DOHH2 (cell line): ENCODE results near the gene HOXD10.

Experiments
- H3F3A ChIP-seq: fragments of 200-600 bp; sonication (generic), shearing (Covaris generic); 2 replicates; pipeline ENCODE4 v1.6.0; 2016; ENCODE audit warnings: antibody characterized with exemption, mild to moderate bottlenecking; ENCODE audit not compliant: control insufficient read depth, insufficient read depth
- H3K27ac ChIP-seq: fragments of 200-600 bp; sonication (generic); 2 replicates; pipeline ENCODE4 v1.5.1; 2014; ENCODE audit warnings: low read depth, mild to moderate bottlenecking, low read length, moderate library complexity
- H3K27me3 ChIP-seq: fragments of 200-600 bp; sonication (generic); 2 replicates; pipeline ENCODE4 v1.6.1; 2014; ENCODE audit warnings: mild to moderate bottlenecking, low read length, mixed read lengths; ENCODE audit not compliant: control insufficient read depth
- H3K36me3 ChIP-seq: fragments of 200-600 bp; sonication (generic); 2 replicates; pipeline ENCODE4 v1.6.1; 2014; ENCODE audit warnings: mild to moderate bottlenecking, low read length, moderate library complexity, mixed read lengths; ENCODE audit not compliant: control insufficient read depth
- H3K4me1 ChIP-seq: fragments of 200-600 bp; sonication (generic); 2 replicates; pipeline ENCODE4 v1.6.1; 2014; ENCODE audit warnings: mild to moderate bottlenecking, low read length, mixed read lengths; ENCODE audit not compliant: control insufficient read depth
- H3K4me2 ChIP-seq: fragments of 200-600 bp; sonication (generic); 2 replicates; pipeline ENCODE4 v1.6.0; 2014; ENCODE audit warnings: mild to moderate bottlenecking, low read length, moderate library complexity
- H3K4me3 ChIP-seq: fragments of 200-600 bp; sonication (generic); 2 replicates; pipeline ENCODE4 v1.5.1; 2014; ENCODE audit warnings: mild to moderate bottlenecking, low read length, mixed read lengths
- H3K79me2 ChIP-seq: fragments of 200-600 bp; sonication (generic); 2 replicates; pipeline ENCODE4 v1.6.1; 2014; ENCODE audit warnings: mild to moderate bottlenecking, low read length, mixed read lengths; ENCODE audit not compliant: control insufficient read depth
- H3K9me2 ChIP-seq: fragments of 200-600 bp; sonication (generic); replicated peaks from 2 replicates; pipeline ENCODE4 v1.6.1; 2014; ENCODE audit warnings: mild to moderate bottlenecking, low read length, mixed read lengths; ENCODE audit not compliant: control insufficient read depth
- H3K9me3 ChIP-seq: fragments of 200-600 bp; sonication (generic); 2 replicates; pipeline ENCODE4 v1.6.1; 2014; ENCODE audit warnings: antibody characterized with exemption, low read length, mixed read lengths; ENCODE audit not compliant: control insufficient read depth, insufficient read depth
- H4K20me1 ChIP-seq: fragments of 200-600 bp; sonication (generic); 2 replicates; pipeline ENCODE4 v1.6.0; 2014; ENCODE audit warnings: low read depth, mild to moderate bottlenecking, antibody characterized with exemption, low read length, moderate library complexity; ENCODE audit not compliant: control insufficient read depth, insufficient read depth
- EZH2phosphoT487 ChIP-seq: fragments of 200-600 bp; sonication (generic); IDR thresholded peaks from 2 replicates; pipeline ENCODE4 v1.6.1; 2017; ENCODE audit warnings: borderline replicate concordance, mild to moderate bottlenecking, antibody characterized with exemption, low read length, moderate library complexity, mixed read lengths
- TF ChIP-seq, protein P1 (sequence below): fragments of 200-600 bp; sonication (generic); IDR thresholded peaks from one replicate; pipeline ENCODE4 v1.5.1; 2014; ENCODE audit warnings: antibody characterized with exemption, mild to moderate bottlenecking, low read depth, low read length; ENCODE audit not compliant: poor library complexity, severe bottlenecking

The HOXD10 gene

DNA sequence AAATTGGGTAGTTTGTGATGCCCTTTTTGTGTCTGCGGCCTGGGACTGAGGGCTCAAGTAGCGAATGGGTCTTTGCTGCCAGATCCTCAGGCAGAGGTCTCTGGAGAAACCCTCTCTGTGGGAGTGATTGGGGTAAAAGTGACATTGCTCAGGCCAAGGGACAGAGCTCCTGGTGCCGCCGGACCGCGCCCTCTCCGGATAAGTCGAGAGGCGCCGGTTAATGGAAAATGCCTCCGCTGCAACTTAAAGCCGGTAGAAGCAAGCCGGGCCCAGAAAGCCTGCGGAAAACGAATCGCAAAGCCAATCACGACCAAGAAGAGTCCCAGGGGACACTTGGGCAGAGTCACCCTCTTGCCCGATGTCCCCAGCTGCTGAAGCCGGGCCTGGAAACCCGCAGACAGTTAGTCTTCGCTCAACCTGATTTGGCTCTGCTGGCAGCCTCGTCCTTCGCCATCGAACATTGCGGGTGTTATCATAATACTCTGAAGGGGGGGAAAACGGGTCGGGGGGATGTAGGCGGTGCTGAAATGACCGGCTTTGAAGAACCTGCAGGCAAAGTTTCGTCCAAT is 17.3 kb upstream of the HOXD10 start:
- no peaks in the 10 kb centered on the region for H4K20me1 ChIP-seq
- no peak for TF ChIP-seq EZH2phosphoT487
- TF ChIP-seq, protein P1, sequence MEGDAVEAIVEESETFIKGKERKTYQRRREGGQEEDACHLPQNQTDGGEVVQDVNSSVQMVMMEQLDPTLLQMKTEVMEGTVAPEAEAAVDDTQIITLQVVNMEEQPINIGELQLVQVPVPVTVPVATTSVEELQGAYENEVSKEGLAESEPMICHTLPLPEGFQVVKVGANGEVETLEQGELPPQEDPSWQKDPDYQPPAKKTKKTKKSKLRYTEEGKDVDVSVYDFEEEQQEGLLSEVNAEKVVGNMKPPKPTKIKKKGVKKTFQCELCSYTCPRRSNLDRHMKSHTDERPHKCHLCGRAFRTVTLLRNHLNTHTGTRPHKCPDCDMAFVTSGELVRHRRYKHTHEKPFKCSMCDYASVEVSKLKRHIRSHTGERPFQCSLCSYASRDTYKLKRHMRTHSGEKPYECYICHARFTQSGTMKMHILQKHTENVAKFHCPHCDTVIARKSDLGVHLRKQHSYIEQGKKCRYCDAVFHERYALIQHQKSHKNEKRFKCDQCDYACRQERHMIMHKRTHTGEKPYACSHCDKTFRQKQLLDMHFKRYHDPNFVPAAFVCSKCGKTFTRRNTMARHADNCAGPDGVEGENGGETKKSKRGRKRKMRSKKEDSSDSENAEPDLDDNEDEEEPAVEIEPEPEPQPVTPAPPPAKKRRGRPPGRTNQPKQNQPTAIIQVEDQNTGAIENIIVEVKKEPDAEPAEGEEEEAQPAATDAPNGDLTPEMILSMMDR = no peak
- H3K4me2 ChIP-seq = no peak overlapping the region
- no peaks in the 10 kb centered on the region for H3K9me3 ChIP-seq
- no peaks in the 10 kb centered on the region for H3K9me2 ChIP-seq
- H3K27ac ChIP-seq = no peak overlapping the region
- H3F3A ChIP-seq = no peaks in the 10 kb centered on the region
- no peak overlapping the region for H3K4me3 ChIP-seq
- H3K36me3 ChIP-seq = no peaks in the 10 kb centered on the region
- H3K4me1 ChIP-seq = peaks cover 11% of the 10 kb centered on the region
- peaks cover 24% of the 10 kb centered on the region for H3K27me3 ChIP-seq
- no peaks in the 10 kb centered on the region for H3K79me2 ChIP-seq

DNA sequence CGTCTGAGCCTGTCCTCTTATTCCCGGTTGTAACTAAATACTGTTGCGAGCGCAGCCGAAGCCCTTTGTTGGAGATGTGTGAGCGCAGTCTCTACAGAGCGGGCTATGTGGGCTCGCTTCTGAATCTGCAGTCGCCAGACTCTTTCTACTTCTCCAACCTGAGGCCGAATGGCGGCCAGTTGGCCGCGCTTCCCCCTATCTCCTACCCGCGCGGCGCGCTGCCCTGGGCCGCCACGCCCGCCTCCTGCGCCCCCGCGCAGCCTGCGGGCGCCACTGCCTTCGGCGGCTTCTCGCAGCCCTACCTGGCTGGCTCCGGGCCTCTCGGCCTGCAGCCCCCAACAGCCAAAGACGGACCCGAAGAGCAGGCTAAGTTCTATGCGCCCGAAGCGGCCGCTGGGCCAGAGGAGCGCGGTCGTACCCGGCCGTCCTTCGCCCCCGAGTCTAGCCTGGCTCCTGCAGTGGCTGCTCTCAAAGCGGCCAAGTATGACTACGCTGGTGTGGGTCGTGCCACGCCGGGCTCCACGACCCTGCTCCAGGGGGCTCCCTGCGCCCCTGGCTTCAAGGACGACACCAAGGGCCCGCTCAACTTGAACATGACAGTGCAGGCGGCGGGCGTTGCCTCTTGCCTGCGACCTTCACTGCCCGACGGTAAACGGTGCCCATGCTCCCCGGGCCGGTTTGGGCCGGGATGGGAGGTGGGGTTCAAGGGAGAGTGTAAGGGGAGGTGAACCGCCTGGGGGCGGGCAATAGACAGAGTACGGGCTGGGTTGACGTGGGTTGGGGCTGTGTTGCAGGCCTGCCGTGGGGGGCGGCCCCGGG is 16.6 kb upstream of the HOXD10 start, which contains the start of gene HOXD12:
Gene HOXD12, plus strand, starts transcription at position 68 of the 819 bp plus-strand sequence. Its CDS starts 7 bp downstream, at position 75.
- H3F3A ChIP-seq = no peaks in the 10 kb centered on the region
- TF ChIP-seq EZH2phosphoT487 = no peak
- TF ChIP-seq, protein P1 = no peak
- no peaks in the 10 kb centered on the region for H3K9me3 ChIP-seq
- H3K27me3 ChIP-seq = peaks cover 17% of the 10 kb centered on the region
- H3K9me2 ChIP-seq = no peaks in the 10 kb centered on the region
- no peaks in the 10 kb centered on the region for H4K20me1 ChIP-seq
- no peaks in the 10 kb centered on the region for H3K79me2 ChIP-seq
- no peak within 1 kb of the TSS for H3K27ac ChIP-seq
- no peak within 1 kb of the TSS for H3K4me2 ChIP-seq
- H3K4me3 ChIP-seq = no peak within 1 kb of the TSS
- no peaks in the 10 kb centered on the region for H3K36me3 ChIP-seq
- H3K4me1 ChIP-seq = peaks cover 11% of the 10 kb centered on the region

DNA sequence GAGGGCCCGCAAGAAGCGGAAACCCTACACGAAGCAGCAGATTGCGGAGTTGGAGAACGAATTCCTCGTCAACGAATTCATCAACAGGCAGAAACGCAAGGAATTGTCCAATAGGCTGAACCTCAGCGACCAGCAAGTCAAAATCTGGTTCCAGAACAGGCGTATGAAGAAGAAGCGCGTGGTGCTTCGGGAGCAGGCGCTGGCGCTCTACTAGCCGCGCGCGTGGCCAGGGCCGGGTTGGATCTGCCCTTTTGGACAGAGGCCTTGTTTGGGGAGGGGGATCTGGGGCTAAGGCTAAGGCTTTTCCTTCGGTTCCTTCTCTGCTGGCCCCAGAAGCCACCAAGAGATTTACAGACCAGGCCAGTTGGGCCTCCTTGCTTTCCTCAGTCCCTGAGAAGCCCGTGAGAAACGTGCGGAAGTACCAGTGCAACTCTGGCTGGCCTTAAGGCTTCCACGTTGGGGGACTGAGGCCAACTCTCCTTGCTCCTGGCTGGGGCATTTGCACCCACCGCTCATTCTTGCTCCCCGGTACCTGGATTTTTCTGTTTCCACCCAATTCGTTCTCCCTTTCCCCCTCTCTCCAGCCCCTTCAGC is 15.9 kb upstream of the HOXD10 start:
- no peak overlapping the region for H3K4me3 ChIP-seq
- H3K36me3 ChIP-seq = no peaks in the 10 kb centered on the region
- H3K4me2 ChIP-seq = no peak overlapping the region
- H3K79me2 ChIP-seq = no peaks in the 10 kb centered on the region
- H3K27me3 ChIP-seq = peaks cover 11% of the 10 kb centered on the region
- H3K27ac ChIP-seq = no peak overlapping the region
- H3K9me3 ChIP-seq = no peaks in the 10 kb centered on the region
- no peaks in the 10 kb centered on the region for H3K9me2 ChIP-seq
- H4K20me1 ChIP-seq = no peaks in the 10 kb centered on the region
- H3K4me1 ChIP-seq = peaks cover 11% of the 10 kb centered on the region
- TF ChIP-seq, protein P1 = no peak
- TF ChIP-seq EZH2phosphoT487 = no peak
- H3F3A ChIP-seq = no peaks in the 10 kb centered on the region
